ENCODE measurements around the gene NPTX2. TPM values are rescaled to one million over a fixed set of nuclear protein-coding genes. Genes with fewer than 3 reads are reported as not detected.

The NPTX2 gene
- total RNA-seq, 4 donors from 2014 or later: 4.3 to 13.7 (median 8.6) TPM

- no peak overlapping the region for H3K27ac ChIP-seq
- peaks cover 40% of the 10 kb centered on the region for H3K27me3 ChIP-seq
- 94% methylated on average over 10 of the region's 28 CpGs for WGBS
- H3K4me1 ChIP-seq: no peaks in the 10 kb centered on the region
- TF ChIP-seq POLR2AphosphoS5 (IDR thresholded peaks at IDR 0.05) (no peak), POLR2A (IDR thresholded peaks at IDR 0.05) (no peak), EP300 (IDR thresholded peaks at IDR 0.05) (no peak)
- TF ChIP-seq, protein P1, sequence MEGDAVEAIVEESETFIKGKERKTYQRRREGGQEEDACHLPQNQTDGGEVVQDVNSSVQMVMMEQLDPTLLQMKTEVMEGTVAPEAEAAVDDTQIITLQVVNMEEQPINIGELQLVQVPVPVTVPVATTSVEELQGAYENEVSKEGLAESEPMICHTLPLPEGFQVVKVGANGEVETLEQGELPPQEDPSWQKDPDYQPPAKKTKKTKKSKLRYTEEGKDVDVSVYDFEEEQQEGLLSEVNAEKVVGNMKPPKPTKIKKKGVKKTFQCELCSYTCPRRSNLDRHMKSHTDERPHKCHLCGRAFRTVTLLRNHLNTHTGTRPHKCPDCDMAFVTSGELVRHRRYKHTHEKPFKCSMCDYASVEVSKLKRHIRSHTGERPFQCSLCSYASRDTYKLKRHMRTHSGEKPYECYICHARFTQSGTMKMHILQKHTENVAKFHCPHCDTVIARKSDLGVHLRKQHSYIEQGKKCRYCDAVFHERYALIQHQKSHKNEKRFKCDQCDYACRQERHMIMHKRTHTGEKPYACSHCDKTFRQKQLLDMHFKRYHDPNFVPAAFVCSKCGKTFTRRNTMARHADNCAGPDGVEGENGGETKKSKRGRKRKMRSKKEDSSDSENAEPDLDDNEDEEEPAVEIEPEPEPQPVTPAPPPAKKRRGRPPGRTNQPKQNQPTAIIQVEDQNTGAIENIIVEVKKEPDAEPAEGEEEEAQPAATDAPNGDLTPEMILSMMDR (IDR thresholded peaks at IDR 0.05): no peak
- no peak overlapping the region for H3K4me3 ChIP-seq
- no peaks in the 10 kb centered on the region for H3K9me3 ChIP-seq
- no peaks in the 10 kb centered on the region for H3K36me3 ChIP-seq
- DNase-seq (ENCODE audit: low spot score in 2 of 2): peak in 1 of 2 donors; percentile 57
Observed at GRCh38 chr7:98624846-98625420, 7.8 kb downstream of the NPTX2 start.

- peak in 1 of 2 donors; percentile 74 for DNase-seq (ENCODE audit: low spot score in 2 of 2)
- Histone ChIP-seq H3K36me3 (no peaks in the 10 kb centered on the region), H3K4me1 (no peaks in the 10 kb centered on the region), H3K27me3 (peaks cover 22% of the 10 kb centered on the region), H3K4me3 (no peak overlapping the region), H3K27ac (no peak overlapping the region), H3K9me3 (no peaks in the 10 kb centered on the region)
- whole genome bisulfite sequencing: 43% methylated on average over 16 of the region's 35 CpGs
- TF ChIP-seq, protein P1 (IDR thresholded peaks at IDR 0.05): no peak
- no peak for TF ChIP-seq POLR2AphosphoS5 (IDR thresholded peaks at IDR 0.05)
- no peak for TF ChIP-seq POLR2A (IDR thresholded peaks at IDR 0.05)
- no peak for TF ChIP-seq EP300 (IDR thresholded peaks at IDR 0.05)
Observed at GRCh38 chr7:98626460-98627412, 9.7 kb downstream of the NPTX2 start.

GRCh38 chr7:98627413-98627790, 10.3 kb downstream of the NPTX2 start:
- 83% methylated on average over 7 of the region's 8 CpGs for WGBS
- no peaks in the 10 kb centered on the region for H3K4me1 ChIP-seq
- TF ChIP-seq, protein P1 (IDR thresholded peaks at IDR 0.05): no peak
- TF ChIP-seq EP300 (IDR thresholded peaks at IDR 0.05): no peak
- no peak for TF ChIP-seq POLR2A (IDR thresholded peaks at IDR 0.05)
- TF ChIP-seq POLR2AphosphoS5 (IDR thresholded peaks at IDR 0.05): no peak
- H3K9me3 ChIP-seq: no peaks in the 10 kb centered on the region
- no peak overlapping the region for H3K4me3 ChIP-seq
- DNase-seq (ENCODE audit: low spot score in 2 of 2): peak in 1 of 2 donors; percentile 67
- H3K36me3 ChIP-seq: no peaks in the 10 kb centered on the region
- no peak overlapping the region for H3K27ac ChIP-seq
- H3K27me3 ChIP-seq: peaks cover 16% of the 10 kb centered on the region

DNA sequence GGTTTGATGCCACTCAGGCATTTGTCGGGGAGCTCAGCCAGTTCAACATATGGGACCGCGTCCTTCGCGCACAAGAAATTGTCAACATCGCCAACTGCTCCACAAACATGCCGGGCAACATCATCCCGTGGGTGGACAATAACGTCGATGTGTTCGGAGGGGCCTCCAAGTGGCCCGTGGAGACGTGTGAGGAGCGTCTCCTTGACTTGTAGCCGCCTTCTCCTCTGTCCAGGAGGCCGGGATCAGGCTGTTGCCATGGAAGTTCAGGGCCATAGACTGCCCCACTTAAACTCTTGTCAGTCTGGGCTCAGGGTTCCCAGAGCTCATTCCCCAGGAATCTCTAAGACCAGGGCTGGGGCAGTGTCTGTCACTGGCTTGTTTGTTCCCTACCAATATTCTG, 11.3 kb downstream of the NPTX2 start:
- Histone ChIP-seq H3K9me3 (no peaks in the 10 kb centered on the region), H3K27me3 (peaks cover 11% of the 10 kb centered on the region), H3K36me3 (no peaks in the 10 kb centered on the region), H3K4me3 (no peak overlapping the region), H3K27ac (no peak overlapping the region), H3K4me1 (no peaks in the 10 kb centered on the region)
- 70% methylated on average over 4 of the region's 16 CpGs for WGBS
- peak in 1 of 2 donors; percentile 55 for DNase-seq (ENCODE audit: low spot score in 2 of 2)
- TF ChIP-seq POLR2A (IDR thresholded peaks at IDR 0.05): no peak
- TF ChIP-seq, protein P1 (IDR thresholded peaks at IDR 0.05): no peak

GRCh38 chr7:98629001-98629431, 11.9 kb downstream of the NPTX2 start:
- no peak for TF ChIP-seq POLR2A (IDR thresholded peaks at IDR 0.05)
- no peak for TF ChIP-seq EP300 (IDR thresholded peaks at IDR 0.05)
- TF ChIP-seq, protein P1 (IDR thresholded peaks at IDR 0.05): no peak
- no peak for TF ChIP-seq POLR2AphosphoS5 (IDR thresholded peaks at IDR 0.05)
- H3K9me3 ChIP-seq: no peaks in the 10 kb centered on the region
- no peak overlapping the region for H3K27ac ChIP-seq
- H3K4me3 ChIP-seq: no peak overlapping the region
- DNase-seq (ENCODE audit: low spot score in 2 of 2): peak in 1 of 2 donors; percentile 71
- peaks cover 11% of the 10 kb centered on the region for H3K27me3 ChIP-seq
- H3K36me3 ChIP-seq: no peaks in the 10 kb centered on the region
- H3K4me1 ChIP-seq: no peaks in the 10 kb centered on the region
- WGBS: 30% methylated on average over 11 of the region's 13 CpGs

Measured in suprapubic skin (tissue), 4 donors.